A549 treated with dexamethasone at 1 μM for 4 hours (cell line): Measurements from ENCODE around the gene CDK17. TPM values are rescaled to one million over a fixed set of nuclear protein-coding genes. Genes with fewer than 3 reads are reported as not detected.

ENCODE experiments used
- total RNA-seq: library from RNA; stranded (reverse); fragments of 200-300 nt; extraction: Qiagen RNA extraction; gene quantifications from 5 replicates; pipeline ENCODE4 v1.2.3, GENCODE V29; 2022

The CDK17 gene
- total RNA-seq = 9.7 to 14.7 TPM (median 12.2 TPM) in 5 replicates

GRCh38 chr12:96399919-96400630 is at the start of gene CDK17:
Gene CDK17 (minus strand): TSS chr12:96400439. CDS start chr12:96334836, 65,603 bp downstream.

Other genes starting within 250 kb of the CDK17 start
- gene ELK3, start 206.1 kb downstream of the CDK17 start, total RNA-seq = 58.7 to 76.1 TPM (median 71.1 TPM) in 5 replicates
- gene CFAP54, start 89.1 kb upstream of the CDK17 start, total RNA-seq = 0.98 to 1.6 TPM (median 1.4 TPM) in 5 replicates